Stimulated activated CD8-positive, alpha-beta memory T cell treated with anti-CD3 and anti-CD28 coated beads, Interleukin-7, amount 100 ng/mL, for 1 hour (primary cell): ENCODE data around the gene KIF3B.
"Not testable (repeated sequence)": the region's sequence is repeated elsewhere in the genome, so short reads cannot be mapped to it uniquely, and the experiment has no call there.

Experiments used
- DNase-seq, 2 donors: peaks; one replicate each; pipeline ENCODE4 v3.0.0-alpha.2; 2020; ENCODE audit warnings: low read depth in 2 of 2

The KIF3B gene

DNA sequence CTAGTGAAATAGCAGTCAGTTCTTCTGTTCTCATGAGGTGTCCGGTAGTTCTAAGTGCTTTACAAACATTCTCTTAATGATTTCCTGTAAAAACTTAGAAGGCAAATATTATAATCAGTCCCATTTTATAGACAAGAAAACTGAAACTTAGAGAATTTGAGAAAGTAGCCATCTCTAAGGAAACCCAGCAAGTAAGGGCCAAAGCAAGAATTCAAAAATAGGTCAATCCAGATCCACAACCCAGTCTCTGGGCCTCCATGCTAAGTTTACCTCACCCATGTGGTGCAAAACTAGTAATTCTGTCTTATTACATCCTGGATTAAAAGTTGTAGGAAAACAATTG is 53.1 kb downstream of the KIF3B start:
- no peak for DNase-seq

DNA sequence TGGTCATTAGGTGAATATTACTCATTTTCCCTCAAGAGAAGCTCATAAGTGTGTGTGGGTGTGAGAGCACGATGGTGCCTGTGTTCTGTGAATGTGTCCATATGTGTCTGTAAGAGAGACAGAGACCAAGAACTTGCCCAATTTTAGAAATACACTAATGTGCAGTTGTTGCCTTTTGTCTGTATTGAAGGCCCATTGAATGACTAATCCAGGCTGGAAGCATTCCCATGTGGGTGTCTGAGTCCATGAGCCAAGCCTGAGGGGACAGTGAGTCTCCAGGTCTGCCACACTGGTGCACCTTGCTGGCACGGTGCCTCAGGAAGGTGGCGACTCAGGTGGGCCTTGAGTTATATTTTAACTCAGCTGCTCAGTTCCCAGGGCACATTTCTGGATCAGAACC is 55.2 kb downstream of the KIF3B start:
- no peak for DNase-seq

- no peak for DNase-seq
Measured at GRCh38 chr20:32333181-32333987, 55.9 kb downstream of the KIF3B start.

- DNase-seq: no peak
Measured at GRCh38 chr20:32333988-32334885, 56.8 kb downstream of the KIF3B start.

DNA sequence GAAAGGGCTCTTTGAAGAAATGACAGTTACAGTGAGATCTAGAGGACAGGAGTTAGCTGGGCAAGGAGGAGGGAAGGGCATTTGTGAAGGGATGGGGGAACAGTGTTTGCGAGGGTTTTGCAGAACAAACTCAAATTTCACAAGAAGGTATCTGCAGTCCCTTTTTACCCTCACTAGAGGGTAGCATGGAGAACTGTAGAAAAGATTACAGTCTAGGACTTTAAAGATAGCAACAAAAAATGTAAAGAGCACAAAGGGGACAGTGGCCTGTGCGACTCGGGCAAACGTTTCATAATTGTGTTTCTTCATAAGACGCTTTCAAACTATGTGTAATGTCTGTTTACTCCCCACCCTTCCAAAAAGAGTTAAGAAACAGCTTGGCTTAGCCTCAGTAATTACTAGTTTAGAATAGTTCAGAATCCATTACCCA is 59.5 kb downstream of the KIF3B start:
- DNase-seq: no peak

DNA sequence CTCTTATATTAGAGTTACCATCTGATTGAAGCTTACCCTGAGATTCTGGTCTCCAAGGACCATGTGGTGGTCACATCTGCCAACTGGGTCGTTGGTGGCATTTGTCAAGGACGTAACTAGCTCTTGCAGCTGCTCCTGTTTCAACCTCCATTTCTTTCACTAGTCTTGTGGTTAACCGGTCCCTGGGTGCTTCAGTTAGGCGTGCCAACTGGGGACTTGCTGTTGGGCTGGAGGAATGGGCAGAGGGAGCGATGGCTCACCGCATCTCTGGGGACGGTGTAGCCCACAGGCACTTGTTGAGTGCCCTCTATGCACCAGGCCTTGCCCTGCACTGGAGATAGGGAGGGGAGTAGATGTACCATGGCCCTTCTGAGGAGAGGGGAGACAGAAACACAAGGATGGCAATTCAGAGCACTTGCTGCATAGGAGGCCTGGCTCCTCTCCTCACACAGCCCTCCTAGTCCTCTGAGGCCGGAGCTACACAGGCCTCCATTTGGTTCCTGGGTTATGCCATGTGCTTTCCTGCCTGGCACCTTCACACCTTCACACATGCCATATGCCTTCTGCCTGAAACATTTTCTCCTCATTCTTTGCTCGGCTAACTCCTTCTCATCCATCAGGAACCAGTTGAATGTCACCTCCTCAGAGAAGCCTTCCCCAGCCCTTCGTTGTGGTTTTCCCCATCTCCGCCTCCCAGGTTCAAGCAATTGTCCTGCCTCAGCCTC is 60.6 kb downstream of the KIF3B start:
- no peak for DNase-seq

- DNase-seq: no peak
Measured at GRCh38 chr20:32338665-32339064, 61.2 kb downstream of the KIF3B start.

- DNase-seq: no peak
Measured at GRCh38 chr20:32339116-32339515, 61.7 kb downstream of the KIF3B start.

GRCh38 chr20:32341053-32341452 is 63.6 kb downstream of the KIF3B start:
- DNase-seq: not testable (repeated sequence)

- no peak for DNase-seq
Measured at GRCh38 chr20:32343439-32343838, 66.0 kb downstream of the KIF3B start.

- DNase-seq: no peak
Measured at GRCh38 chr20:32344835-32345506, 67.5 kb downstream of the KIF3B start.

GRCh38 chr20:32348207-32348606 is 70.8 kb downstream of the KIF3B start:
- no peak for DNase-seq

DNA sequence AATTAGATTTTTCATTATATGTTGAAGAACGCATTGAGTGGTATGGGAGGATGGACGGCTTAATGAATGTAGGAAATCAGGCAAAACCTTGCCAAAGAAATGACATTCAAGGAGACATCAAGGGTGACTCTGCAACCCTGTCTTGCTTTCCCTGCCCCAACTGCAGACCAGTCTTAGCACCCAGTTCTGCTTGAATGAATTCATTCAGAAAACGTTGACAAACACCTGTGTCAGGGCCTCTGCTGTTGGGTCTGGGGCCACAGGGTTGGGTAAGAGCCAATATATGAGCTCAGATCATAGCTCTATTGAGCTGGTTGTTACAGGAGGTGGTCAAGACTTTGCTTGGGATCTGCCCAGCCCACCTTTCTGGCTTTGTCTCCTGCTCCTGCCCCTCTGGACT is 73.0 kb downstream of the KIF3B start:
- DNase-seq: no peak

DNA sequence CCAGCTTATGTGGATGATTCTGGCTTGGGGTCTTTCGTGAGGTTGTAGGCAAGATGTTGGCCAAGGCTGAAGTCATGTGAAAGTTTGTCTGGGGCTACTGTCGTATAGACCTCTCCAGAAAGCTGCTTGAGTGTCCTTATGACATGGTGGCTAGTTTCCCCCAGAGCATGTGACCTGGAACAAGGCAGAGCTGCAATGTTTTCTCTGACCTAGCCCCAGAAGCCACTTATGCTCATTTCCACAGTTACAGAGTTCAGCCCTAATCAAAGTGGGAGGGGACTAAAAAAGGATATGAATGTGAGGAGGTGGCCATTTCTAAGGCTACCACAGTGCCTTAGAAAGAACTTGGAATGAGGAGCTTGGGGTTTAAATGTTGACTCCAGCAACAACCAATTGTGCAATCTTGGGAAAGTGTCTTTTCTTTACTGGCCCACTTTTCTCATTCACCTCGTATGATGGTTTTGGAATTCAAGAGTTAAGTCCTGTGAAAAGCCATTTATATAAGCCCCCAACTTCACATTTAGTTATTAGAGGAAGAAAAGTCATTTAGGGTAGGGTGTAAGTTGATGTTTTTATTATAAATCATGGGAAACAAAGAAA is 74.8 kb downstream of the KIF3B start:
- no peak for DNase-seq

- no peak for DNase-seq
Measured at GRCh38 chr20:32353848-32354496, 76.5 kb downstream of the KIF3B start.

DNA sequence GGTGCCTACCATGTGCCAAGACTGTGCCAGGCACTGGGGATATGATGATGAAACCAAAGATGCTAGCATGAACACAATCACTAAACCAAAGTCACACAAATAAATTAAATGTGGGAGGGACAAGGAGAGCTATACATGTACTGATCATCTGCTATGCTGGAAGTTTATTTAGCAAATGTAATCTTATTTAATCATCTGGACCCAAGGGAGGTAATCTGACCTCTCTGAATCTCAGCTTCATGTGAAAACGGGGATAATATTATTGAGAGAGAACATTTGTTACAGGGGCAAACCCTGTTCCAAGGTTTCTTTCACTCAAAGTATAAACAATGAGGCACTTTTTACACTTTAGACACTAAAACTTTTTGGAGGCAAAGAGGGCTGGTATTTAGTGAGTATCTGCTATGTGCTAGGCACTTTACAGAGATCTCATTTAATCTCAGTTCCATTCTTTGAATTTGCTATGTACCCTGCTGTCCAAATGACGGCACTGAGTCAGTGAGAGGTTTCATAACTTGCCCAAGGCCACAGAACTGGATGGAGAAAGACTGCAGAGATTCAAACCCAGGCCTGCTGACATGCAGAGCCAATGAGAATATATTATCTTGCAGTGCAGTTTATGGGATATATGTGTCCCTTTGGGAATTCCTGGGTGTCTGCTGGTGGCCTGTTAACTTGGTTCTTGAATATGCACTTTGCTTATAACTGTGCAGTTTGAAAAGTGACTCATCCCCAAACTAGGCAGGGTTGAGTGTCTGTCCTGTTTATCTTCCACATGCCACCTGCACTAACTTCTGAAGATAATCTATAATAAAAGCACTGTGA is 77.4 kb downstream of the KIF3B start:
- no peak for DNase-seq

GRCh38 chr20:32355417-32355841 is 78.0 kb downstream of the KIF3B start:
- no peak for DNase-seq

DNA sequence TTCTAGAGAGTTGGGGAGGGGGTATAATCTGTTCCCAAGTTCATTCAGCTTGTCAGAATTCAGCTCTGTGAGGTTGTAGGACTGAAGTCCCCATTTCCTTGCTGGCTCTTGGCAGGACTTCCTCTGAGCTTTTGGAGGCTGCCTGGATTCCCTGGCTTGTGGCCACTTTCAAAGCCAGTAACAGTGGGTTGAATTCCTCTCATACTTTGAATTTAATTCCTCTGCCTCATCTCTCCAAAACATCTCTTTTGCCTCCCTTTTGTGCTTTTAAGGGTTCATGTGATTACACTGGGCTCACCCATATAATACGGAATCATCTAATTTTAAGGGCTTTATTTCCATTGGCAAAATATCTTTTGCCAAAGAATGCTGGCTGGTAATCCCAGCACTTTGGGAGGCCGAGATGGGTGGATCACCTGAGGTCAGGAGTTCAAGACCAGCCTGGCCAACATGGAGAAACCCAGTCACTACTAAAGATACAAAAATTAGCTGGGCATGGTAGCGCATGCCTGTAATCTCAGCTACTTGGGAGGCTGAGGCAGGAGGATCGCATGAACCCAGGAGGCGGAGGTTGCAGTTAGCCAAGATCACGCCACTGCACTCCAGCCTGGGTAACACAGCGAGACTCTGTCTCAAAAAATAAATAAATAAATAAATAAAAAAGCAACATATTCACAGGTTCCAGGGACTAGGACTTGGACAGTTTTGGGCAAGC is 78.6 kb downstream of the KIF3B start:
- DNase-seq: not testable (repeated sequence)
